Lower leg skin (tissue), 4 donors: ENCODE results near the gene SEMA6D. TPM values are rescaled to one million over a fixed set of nuclear protein-coding genes. Genes with fewer than 3 reads are reported as not detected.

Source experiments
- DNase-seq, 2 donors: peaks; one replicate each; pipeline ENCODE4 v3.0.0-alpha.2; 2019; ENCODE audit warnings: low spot score in 2 of 2
- H3K4me3 ChIP-seq: fragments of 200-600 bp; sonication (generic); 2 replicates; pipeline ENCODE4 v1.5.1; 2017; ENCODE audit warnings: mild to moderate bottlenecking, low read depth; ENCODE audit not compliant: poor library complexity, severe bottlenecking
- POLR2A ChIP-seq, 2 donors: fragments of 450-650 bp; IDR thresholded peaks; one replicate each; pipeline ENCODE4 v1.6.1; 2016 to 2017; ENCODE audit warnings: antibody characterized with exemption in 2 of 2, mild to moderate bottlenecking in 1 of 2, moderate library complexity in 1 of 2
- WGBS, 2 donors: methylation state at CpG; one replicate each; pipeline ENCODE4 v1.1.5; 2018; 5-methylcytosine and 5-hydroxymethylcytosine counted together
- intact Hi-C: fragments of 100-400 bp; cut with DNase I; formaldehyde crosslinking; loops from one replicate; pipeline ENCODE4 v1.15.0; 2023; ENCODE audit warnings: low total_unique reads
- total RNA-seq, 4 donors: library from RNA; depleted of rRNA; stranded (reverse); fragments of >200 nt; gene quantifications; one replicate each; pipeline ENCODE4 v1.1.0, GENCODE V29; 2016
- TF ChIP-seq, protein P1 (sequence below), 3 donors: fragments of 450-650 bp; IDR thresholded peaks; one replicate each; pipeline ENCODE4 v1.5.1; 2016; ENCODE audit warnings: antibody characterized with exemption in 3 of 3, mild to moderate bottlenecking in 3 of 3, moderate library complexity in 2 of 3

The SEMA6D gene
- total RNA-seq, 4 donors from 2014 or later, result 5.6 to 15.0 (median 6.6) TPM

DNA sequence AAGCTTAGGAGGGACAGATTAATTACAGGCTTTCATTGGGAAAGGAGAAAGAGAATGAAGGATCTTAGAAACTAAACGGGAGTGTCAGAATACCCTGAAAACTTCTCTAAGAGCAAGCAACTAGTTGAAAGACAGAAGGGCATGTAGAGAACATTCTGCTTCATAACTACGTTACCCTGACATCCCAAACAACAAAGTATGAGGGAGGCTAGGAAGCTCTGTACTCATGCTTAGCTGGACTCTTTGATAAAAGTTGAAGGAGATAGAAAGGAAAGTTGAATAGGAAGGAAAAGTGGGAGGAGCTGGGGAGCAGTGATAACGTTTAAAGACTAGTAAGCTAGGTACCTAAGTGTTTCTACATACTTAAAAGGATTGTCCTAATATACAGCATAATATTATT is 64.2 kb downstream of the SEMA6D start:
- WGBS, 2 donors, result 57 to 62% methylated on average over 3 of the region's 3 CpGs
- DNase-seq, result no peak
- no peak for TF ChIP-seq POLR2A (IDR thresholded peaks at IDR 0.05)
- TF ChIP-seq, protein P1, sequence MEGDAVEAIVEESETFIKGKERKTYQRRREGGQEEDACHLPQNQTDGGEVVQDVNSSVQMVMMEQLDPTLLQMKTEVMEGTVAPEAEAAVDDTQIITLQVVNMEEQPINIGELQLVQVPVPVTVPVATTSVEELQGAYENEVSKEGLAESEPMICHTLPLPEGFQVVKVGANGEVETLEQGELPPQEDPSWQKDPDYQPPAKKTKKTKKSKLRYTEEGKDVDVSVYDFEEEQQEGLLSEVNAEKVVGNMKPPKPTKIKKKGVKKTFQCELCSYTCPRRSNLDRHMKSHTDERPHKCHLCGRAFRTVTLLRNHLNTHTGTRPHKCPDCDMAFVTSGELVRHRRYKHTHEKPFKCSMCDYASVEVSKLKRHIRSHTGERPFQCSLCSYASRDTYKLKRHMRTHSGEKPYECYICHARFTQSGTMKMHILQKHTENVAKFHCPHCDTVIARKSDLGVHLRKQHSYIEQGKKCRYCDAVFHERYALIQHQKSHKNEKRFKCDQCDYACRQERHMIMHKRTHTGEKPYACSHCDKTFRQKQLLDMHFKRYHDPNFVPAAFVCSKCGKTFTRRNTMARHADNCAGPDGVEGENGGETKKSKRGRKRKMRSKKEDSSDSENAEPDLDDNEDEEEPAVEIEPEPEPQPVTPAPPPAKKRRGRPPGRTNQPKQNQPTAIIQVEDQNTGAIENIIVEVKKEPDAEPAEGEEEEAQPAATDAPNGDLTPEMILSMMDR (IDR thresholded peaks at IDR 0.05), result no peak
- no peak overlapping the region for H3K4me3 ChIP-seq
- intact Hi-C loops, result no loop called here

DNA sequence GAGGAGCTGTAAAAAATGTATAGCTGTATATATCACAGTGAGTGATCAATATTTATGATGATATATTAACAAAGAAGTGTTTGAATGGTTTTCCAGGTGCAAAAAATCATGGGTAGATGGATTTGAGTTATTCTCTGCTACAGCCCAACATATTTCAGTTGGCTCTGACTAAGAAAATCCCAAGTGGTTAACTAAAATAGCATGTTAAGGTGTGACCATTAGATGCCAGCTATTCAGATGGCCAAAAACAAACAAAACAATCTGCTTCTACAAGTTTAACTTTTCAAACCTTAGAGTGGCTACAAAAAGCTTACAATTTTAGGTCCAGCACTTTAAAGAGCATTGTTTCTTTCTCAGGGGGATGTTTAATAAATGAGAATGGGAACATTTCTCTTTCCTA is 67.5 kb downstream of the SEMA6D start:
- intact Hi-C loops, result no loop called here
- H3K4me3 ChIP-seq, result no peak overlapping the region
- DNase-seq, result no peak
- no peak for TF ChIP-seq POLR2A (IDR thresholded peaks at IDR 0.05)
- TF ChIP-seq, protein P1 (IDR thresholded peaks at IDR 0.05), result no peak

DNA sequence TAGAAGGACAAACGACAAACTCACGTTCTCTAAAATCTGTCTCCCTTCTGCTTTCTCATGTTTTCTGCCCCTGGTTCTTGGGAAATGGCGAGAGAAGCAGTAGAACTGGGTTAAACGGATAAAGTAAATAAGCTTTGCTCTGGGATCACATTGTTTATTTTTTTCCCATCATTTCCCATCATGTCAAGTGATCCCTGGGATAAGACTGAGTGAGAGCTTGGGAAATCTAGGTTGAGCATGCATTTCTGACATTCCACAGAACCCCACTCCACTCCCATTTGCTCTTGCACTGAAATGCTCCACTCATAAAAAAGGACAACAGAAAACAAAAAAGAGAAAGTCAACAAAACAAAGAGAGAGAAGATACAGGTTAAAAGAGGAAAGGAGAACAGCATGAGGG is 69.1 kb downstream of the SEMA6D start:
- no peak overlapping the region for H3K4me3 ChIP-seq
- DNase-seq, result no peak
- intact Hi-C loops, result no loop called here
- no peak for TF ChIP-seq POLR2A (IDR thresholded peaks at IDR 0.05)
- TF ChIP-seq, protein P1 (IDR thresholded peaks at IDR 0.05), result no peak
- whole genome bisulfite sequencing, 2 donors, result 90 to 95% methylated on average over 4 of the region's 4 CpGs

DNA sequence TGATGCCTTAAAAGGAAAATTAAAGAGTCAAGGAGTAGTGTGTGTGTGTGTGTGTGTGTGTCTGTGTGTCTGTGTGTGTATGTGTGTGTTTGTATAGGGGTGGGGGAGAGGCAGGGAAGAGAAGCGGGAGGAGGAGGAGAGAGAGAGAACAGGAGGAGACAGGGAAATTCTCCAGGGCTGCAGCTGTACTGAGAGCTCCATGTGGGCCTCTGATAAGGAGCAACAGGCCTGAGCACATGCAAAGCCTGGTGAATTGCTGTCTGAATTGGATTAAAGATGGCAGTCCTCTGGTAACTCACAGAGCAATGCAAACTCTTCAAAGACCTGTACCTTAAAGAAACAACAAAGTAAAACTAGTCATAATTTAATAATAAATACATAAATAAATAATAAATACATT is 70.6 kb downstream of the SEMA6D start:
- intact Hi-C loops, result no loop called here
- no peak for TF ChIP-seq POLR2A (IDR thresholded peaks at IDR 0.05)
- TF ChIP-seq, protein P1 (IDR thresholded peaks at IDR 0.05), result no peak
- H3K4me3 ChIP-seq, result no peak overlapping the region
- no peak for DNase-seq
- WGBS, 2 donors, result 64 to 81% methylated on average over 1 of the region's 1 CpG

DNA sequence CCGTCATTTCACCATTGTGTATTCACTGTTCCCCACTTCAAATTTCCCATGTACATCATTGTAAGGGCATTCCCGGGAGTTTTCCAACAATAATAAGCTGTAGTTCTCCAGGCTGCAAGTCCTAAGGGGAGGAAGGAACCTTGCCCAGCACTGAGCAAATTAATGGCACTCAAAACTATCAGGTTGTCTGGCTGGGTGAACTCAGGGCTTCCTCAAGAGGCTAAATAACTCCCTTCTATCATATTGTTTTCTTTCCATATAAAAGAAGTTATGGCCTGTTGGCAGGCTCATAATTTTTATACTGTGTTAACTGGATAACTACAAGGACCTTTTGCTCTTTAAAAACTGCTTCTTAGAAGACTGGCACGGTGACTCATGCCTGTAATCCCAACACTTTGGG is 71.4 kb downstream of the SEMA6D start:
- intact Hi-C loops, result no loop called here
- no peak overlapping the region for H3K4me3 ChIP-seq
- WGBS, 2 donors, result 81 to 85% methylated on average over 3 of the region's 3 CpGs
- TF ChIP-seq POLR2A (IDR thresholded peaks at IDR 0.05), result no peak
- TF ChIP-seq, protein P1 (IDR thresholded peaks at IDR 0.05), result no peak
- no peak for DNase-seq

DNA sequence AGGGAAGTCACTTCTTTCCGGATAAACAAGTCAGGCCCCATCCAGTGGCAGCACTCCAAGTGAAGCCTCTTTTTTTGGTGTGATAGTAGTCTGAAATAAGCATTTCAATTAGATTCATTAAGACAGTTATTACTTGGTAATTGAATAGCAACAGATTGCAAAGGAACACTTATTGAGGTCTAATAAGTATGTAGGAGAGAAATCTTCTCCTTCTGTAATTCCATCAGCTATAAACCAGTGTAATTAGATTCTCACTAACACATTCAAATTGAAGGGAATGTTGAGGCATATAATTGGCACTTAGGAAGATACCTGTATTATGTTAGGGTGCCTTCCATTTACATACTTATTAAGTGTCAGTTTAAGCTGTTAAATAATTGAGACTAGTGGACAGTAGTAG is 73.9 kb downstream of the SEMA6D start:
- 62% methylated on average over 1 of the region's 1 CpG for WGBS, 2 donors
- DNase-seq, result no peak
- intact Hi-C loops, result no loop called here
- TF ChIP-seq, protein P1 (IDR thresholded peaks at IDR 0.05), result no peak
- H3K4me3 ChIP-seq, result no peak overlapping the region
